ENCODE data around the gene MAP3K20.

The MAP3K20 gene

DNA sequence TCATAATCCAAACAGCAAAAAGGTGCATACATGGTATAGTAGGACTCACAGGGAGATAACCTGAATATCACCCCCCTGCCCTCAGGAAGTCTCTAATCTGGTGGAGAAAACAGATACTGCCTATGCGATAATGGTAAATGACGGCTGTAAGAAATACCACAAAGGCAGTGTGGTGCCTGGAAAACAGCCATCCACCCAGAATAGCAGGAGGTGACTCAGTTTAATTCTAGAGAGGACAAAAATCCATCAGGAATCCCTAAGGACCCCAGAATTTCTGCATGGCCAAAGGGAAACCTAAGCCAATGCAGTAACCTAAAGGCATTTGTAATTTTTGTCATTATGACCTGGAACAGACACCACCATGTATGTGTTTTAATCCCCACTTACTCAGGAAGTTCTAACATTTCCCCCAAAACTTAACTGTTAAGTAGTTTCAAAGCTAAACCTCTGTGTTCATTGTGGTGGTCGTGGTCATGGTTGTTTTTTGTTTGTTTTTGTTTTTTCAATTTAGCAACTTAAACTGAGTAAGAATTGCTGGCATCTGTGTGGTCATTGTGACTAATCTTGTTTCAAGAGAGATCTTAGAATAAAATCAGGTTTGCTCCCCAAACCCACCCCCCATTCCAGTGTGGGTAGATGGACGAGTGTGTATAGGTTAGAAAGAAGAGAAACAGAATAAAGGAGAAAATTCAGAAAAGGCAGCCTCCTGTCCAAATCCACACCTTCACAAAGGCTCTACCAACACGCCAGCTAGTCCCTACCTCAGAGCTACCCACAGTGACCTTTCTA lies 157.5 kb downstream of the MAP3K20 start:
- Histone ChIP-seq H3K27ac (ENCODE audit: low read depth, low read length) (no peak overlapping the region), H3K9me3 (ENCODE audit: control insufficient read depth in 5 of 5, low read length in 5 of 5) (no peaks in the 10 kb centered on the region), H3K4me1 (ENCODE audit: control insufficient read depth in 5 of 5, insufficient read depth in 5 of 5, low read length in 5 of 5) (peaks cover 0 to 9% (median 8%) of the 10 kb centered on the region in 5 donors), H3K36me3 (ENCODE audit: control insufficient read depth in 5 of 5, insufficient read depth in 5 of 5, low read length in 5 of 5) (peaks cover 29 to 60% (median 34%) of the 10 kb centered on the region in 5 donors), H3K4me3 (ENCODE audit: low read depth in 1 of 5, low read length in 5 of 5) (no peak overlapping the region), H3K27me3 (ENCODE audit: control insufficient read depth in 5 of 5, insufficient read depth in 4 of 5, low read length in 5 of 5) (no peaks in the 10 kb centered on the region), H3K9ac (ENCODE audit: low read length in 5 of 5) (no peak overlapping the region)

- Histone ChIP-seq H3K4me3 (ENCODE audit: low read depth in 1 of 5, low read length in 5 of 5) (no peak overlapping the region), H3K27ac (ENCODE audit: low read depth, low read length) (no peak overlapping the region), H3K9ac (ENCODE audit: low read length in 5 of 5) (no peak overlapping the region), H3K27me3 (ENCODE audit: control insufficient read depth in 5 of 5, insufficient read depth in 4 of 5, low read length in 5 of 5) (no peaks in the 10 kb centered on the region), H3K4me1 (ENCODE audit: control insufficient read depth in 5 of 5, insufficient read depth in 5 of 5, low read length in 5 of 5) (peaks cover 0 to 5% (median 2%) of the 10 kb centered on the region in 5 donors), H3K36me3 (ENCODE audit: control insufficient read depth in 5 of 5, insufficient read depth in 5 of 5, low read length in 5 of 5) (peaks cover 53 to 88% (median 62%) of the 10 kb centered on the region in 5 donors), H3K9me3 (ENCODE audit: control insufficient read depth in 5 of 5, low read length in 5 of 5) (no peaks in the 10 kb centered on the region)
Measured at GRCh38 chr2:173235947-173236803, 160.5 kb downstream of the MAP3K20 start.

DNA sequence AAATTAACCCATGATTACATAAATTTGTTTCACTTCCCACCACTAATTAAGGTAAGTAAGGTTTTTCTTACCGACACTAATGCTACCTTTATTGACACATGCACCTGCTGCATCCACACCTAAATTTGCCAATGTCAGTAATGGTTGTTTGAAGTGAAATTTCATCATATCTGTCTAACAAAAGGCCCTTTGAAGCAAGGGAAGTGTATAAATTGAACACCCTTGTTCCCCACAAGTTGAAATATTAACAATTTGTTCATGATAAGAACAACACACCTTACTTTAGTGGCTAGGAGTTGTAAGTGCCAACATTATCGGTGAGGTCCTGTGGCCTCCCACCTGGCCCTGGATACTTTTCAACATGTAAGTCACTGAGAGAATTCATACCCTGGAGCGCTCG lies 162.7 kb downstream of the MAP3K20 start:
- Histone ChIP-seq H3K9ac (ENCODE audit: low read length in 5 of 5) (no peak overlapping the region), H3K4me3 (ENCODE audit: low read depth in 1 of 5, low read length in 5 of 5) (no peak overlapping the region), H3K4me1 (ENCODE audit: control insufficient read depth in 5 of 5, insufficient read depth in 5 of 5, low read length in 5 of 5) (no peaks in the 10 kb centered on the region), H3K36me3 (ENCODE audit: control insufficient read depth in 5 of 5, insufficient read depth in 5 of 5, low read length in 5 of 5) (peaks cover 50 to 86% (median 63%) of the 10 kb centered on the region in 5 donors), H3K27me3 (ENCODE audit: control insufficient read depth in 5 of 5, insufficient read depth in 4 of 5, low read length in 5 of 5) (no peaks in the 10 kb centered on the region), H3K9me3 (ENCODE audit: control insufficient read depth in 5 of 5, low read length in 5 of 5) (no peaks in the 10 kb centered on the region), H3K27ac (ENCODE audit: low read depth, low read length) (no peak overlapping the region)

GRCh38 chr2:173238831-173239230 lies 163.2 kb downstream of the MAP3K20 start:
- Histone ChIP-seq H3K27me3 (ENCODE audit: control insufficient read depth in 5 of 5, insufficient read depth in 4 of 5, low read length in 5 of 5) (no peaks in the 10 kb centered on the region), H3K27ac (ENCODE audit: low read depth, low read length) (no peak overlapping the region), H3K9me3 (ENCODE audit: control insufficient read depth in 5 of 5, low read length in 5 of 5) (no peaks in the 10 kb centered on the region), H3K4me1 (ENCODE audit: control insufficient read depth in 5 of 5, insufficient read depth in 5 of 5, low read length in 5 of 5) (no peaks in the 10 kb centered on the region), H3K9ac (ENCODE audit: low read length in 5 of 5) (no peak overlapping the region), H3K36me3 (ENCODE audit: control insufficient read depth in 5 of 5, insufficient read depth in 5 of 5, low read length in 5 of 5) (peaks cover 46 to 83% (median 59%) of the 10 kb centered on the region in 5 donors), H3K4me3 (ENCODE audit: low read depth in 1 of 5, low read length in 5 of 5) (no peak overlapping the region)

DNA sequence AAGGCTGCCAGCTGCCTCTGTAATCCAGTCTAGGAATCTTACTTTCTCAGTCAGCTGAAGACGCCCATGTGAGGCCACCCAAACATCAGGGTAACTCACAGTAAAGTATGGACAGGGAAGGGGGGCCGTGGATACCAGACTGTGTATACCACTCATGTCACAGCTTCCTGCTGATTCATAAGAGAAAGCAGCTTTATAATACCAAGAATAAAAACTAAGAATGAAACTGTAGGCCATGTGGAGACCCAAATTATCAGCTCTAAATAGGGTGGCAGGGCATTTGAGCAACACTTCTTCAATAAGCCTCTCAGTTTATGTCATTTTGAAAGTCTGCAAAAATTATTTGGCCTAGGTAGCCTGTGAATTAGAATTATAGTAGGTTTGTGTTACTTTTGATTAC lies 164.0 kb downstream of the MAP3K20 start:
- Histone ChIP-seq H3K27ac (ENCODE audit: low read depth, low read length) (no peak overlapping the region), H3K9ac (ENCODE audit: low read length in 5 of 5) (no peak overlapping the region), H3K27me3 (ENCODE audit: control insufficient read depth in 5 of 5, insufficient read depth in 4 of 5, low read length in 5 of 5) (no peaks in the 10 kb centered on the region), H3K9me3 (ENCODE audit: control insufficient read depth in 5 of 5, low read length in 5 of 5) (no peaks in the 10 kb centered on the region), H3K4me1 (ENCODE audit: control insufficient read depth in 5 of 5, insufficient read depth in 5 of 5, low read length in 5 of 5) (no peaks in the 10 kb centered on the region), H3K4me3 (ENCODE audit: low read depth in 1 of 5, low read length in 5 of 5) (no peak overlapping the region), H3K36me3 (ENCODE audit: control insufficient read depth in 5 of 5, insufficient read depth in 5 of 5, low read length in 5 of 5) (peaks cover 40 to 79% (median 53%) of the 10 kb centered on the region in 5 donors)

DNA sequence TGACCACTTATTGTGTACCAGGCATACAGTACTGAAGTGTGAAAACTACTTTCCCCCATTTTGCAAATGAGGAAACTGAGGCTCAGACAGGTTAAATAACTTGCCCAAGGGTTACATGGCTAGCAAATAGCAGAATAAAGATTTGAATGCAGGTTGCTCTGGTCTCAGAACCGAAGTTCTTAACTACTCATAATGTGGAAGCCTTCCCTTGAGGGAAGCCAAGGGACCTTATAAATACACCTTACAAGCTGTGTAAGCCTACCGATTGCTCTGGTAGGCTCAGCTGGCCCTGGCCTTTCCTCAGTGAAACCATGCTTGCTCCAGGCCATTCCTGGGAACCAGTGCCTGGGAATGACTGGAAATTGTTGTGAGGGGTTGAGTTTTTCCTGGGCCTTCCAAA lies 164.4 kb downstream of the MAP3K20 start:
- Histone ChIP-seq H3K27ac (ENCODE audit: low read depth, low read length) (no peak overlapping the region), H3K9ac (ENCODE audit: low read length in 5 of 5) (no peak overlapping the region), H3K27me3 (ENCODE audit: control insufficient read depth in 5 of 5, insufficient read depth in 4 of 5, low read length in 5 of 5) (no peaks in the 10 kb centered on the region), H3K4me1 (ENCODE audit: control insufficient read depth in 5 of 5, insufficient read depth in 5 of 5, low read length in 5 of 5) (no peaks in the 10 kb centered on the region), H3K9me3 (ENCODE audit: control insufficient read depth in 5 of 5, low read length in 5 of 5) (no peaks in the 10 kb centered on the region), H3K4me3 (ENCODE audit: low read depth in 1 of 5, low read length in 5 of 5) (no peak overlapping the region), H3K36me3 (ENCODE audit: control insufficient read depth in 5 of 5, insufficient read depth in 5 of 5, low read length in 5 of 5) (peaks cover 37 to 79% (median 52%) of the 10 kb centered on the region in 5 donors)

- no peak overlapping the region for H3K4me3 ChIP-seq (ENCODE audit: low read depth in 1 of 5, low read length in 5 of 5)
- H3K4me1 ChIP-seq (ENCODE audit: control insufficient read depth in 5 of 5, insufficient read depth in 5 of 5, low read length in 5 of 5), result no peaks in the 10 kb centered on the region
- H3K9me3 ChIP-seq (ENCODE audit: control insufficient read depth in 5 of 5, low read length in 5 of 5), result no peaks in the 10 kb centered on the region
- H3K9ac ChIP-seq (ENCODE audit: low read length in 5 of 5), result no peak overlapping the region
- H3K27ac ChIP-seq (ENCODE audit: low read depth, low read length), result no peak overlapping the region
- peaks cover 32 to 72% (median 49%) of the 10 kb centered on the region in 5 donors for H3K36me3 ChIP-seq (ENCODE audit: control insufficient read depth in 5 of 5, insufficient read depth in 5 of 5, low read length in 5 of 5)
- no peaks in the 10 kb centered on the region for H3K27me3 ChIP-seq (ENCODE audit: control insufficient read depth in 5 of 5, insufficient read depth in 4 of 5, low read length in 5 of 5)
Measured at GRCh38 chr2:173241643-173242042, 166.0 kb downstream of the MAP3K20 start.

DNA sequence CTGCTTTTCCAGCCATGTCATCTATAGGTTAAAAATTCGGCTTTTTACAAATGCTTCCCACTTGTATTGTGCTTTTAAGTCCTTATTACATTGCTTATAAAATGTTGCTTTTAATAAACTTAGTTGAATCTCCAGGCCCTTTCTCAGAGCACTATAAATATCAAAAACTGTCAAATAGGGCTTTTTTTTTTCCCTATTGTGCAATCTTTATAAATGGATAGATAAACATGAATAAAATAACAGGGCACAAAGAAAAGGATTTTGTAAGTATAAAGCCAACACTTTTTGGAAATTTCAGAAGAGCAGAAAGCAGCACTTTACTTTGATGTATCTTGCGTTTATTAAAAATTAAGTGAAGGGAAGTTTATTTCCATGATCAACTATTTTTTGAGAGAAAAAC lies 171.5 kb downstream of the MAP3K20 start:
- Histone ChIP-seq H3K4me1 (ENCODE audit: control insufficient read depth in 5 of 5, insufficient read depth in 5 of 5, low read length in 5 of 5) (peaks cover 0 to 9% (median 0%) of the 10 kb centered on the region in 5 donors), H3K27me3 (ENCODE audit: control insufficient read depth in 5 of 5, insufficient read depth in 4 of 5, low read length in 5 of 5) (no peaks in the 10 kb centered on the region), H3K4me3 (ENCODE audit: low read depth in 1 of 5, low read length in 5 of 5) (no peak overlapping the region), H3K9ac (ENCODE audit: low read length in 5 of 5) (no peak overlapping the region), H3K36me3 (ENCODE audit: control insufficient read depth in 5 of 5, insufficient read depth in 5 of 5, low read length in 5 of 5) (peaks cover 7 to 28% (median 13%) of the 10 kb centered on the region in 5 donors), H3K27ac (ENCODE audit: low read depth, low read length) (no peak overlapping the region), H3K9me3 (ENCODE audit: control insufficient read depth in 5 of 5, low read length in 5 of 5) (no peaks in the 10 kb centered on the region)

DNA sequence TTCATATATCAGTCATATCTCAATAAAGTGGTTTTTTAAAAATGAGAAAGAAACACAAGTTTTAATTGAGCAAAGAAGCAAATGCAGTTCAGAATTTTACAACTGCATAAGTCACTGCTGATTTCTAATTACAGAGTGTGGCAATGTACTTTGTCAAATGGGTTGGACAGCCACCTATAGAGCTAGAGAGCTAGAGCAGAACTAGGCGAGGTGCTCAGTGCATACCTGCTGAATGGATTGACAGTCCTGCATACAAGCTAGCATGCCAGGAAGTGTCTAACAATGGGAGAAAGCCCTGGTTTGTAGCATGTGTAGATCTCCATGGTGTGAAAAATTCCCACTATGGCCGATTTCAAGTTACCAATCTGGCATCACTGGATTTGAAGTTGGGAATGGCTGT lies 172.7 kb downstream of the MAP3K20 start:
- Histone ChIP-seq H3K9me3 (ENCODE audit: control insufficient read depth in 5 of 5, low read length in 5 of 5) (no peaks in the 10 kb centered on the region), H3K9ac (ENCODE audit: low read length in 5 of 5) (no peak overlapping the region), H3K4me1 (ENCODE audit: control insufficient read depth in 5 of 5, insufficient read depth in 5 of 5, low read length in 5 of 5) (peaks cover 0 to 9% (median 0%) of the 10 kb centered on the region in 5 donors)

More for the DNA sequence above, 172.7 kb downstream of the MAP3K20 start:
- H3K27me3 ChIP-seq (ENCODE audit: control insufficient read depth in 5 of 5, insufficient read depth in 4 of 5, low read length in 5 of 5), result no peaks in the 10 kb centered on the region
- H3K4me3 ChIP-seq (ENCODE audit: low read depth in 1 of 5, low read length in 5 of 5), result no peak overlapping the region
- H3K27ac ChIP-seq (ENCODE audit: low read depth, low read length), result no peak overlapping the region
- peaks cover 4 to 28% (median 13%) of the 10 kb centered on the region in 5 donors for H3K36me3 ChIP-seq (ENCODE audit: control insufficient read depth in 5 of 5, insufficient read depth in 5 of 5, low read length in 5 of 5)
